SU-DHL-6 (cell line): ENCODE data around the gene FAM3C.

ENCODE experiments used
- CTCF ChIP-seq: fragments of 200-600 bp; sonication (generic); IDR thresholded peaks from one replicate; pipeline ENCODE4 v1.5.1; 2017; ENCODE audit warnings: antibody characterized with exemption, mild to moderate bottlenecking, low read length, moderate library complexity; ENCODE audit not compliant: insufficient read depth, poor library complexity, severe bottlenecking
- EZH2phosphoT487 ChIP-seq: fragments of 200-600 bp; sonication (generic), shearing (Covaris generic); conservative IDR thresholded peaks from 2 replicates; pipeline ENCODE4 v1.6.1; 2018; ENCODE audit warnings: mild to moderate bottlenecking, antibody characterized with exemption, low read length, moderate library complexity, mixed read lengths

GRCh38 chr7:121369462-121369861 lies 26.6 kb downstream of the FAM3C start:
- no peak for TF ChIP-seq CTCF
- TF ChIP-seq EZH2phosphoT487 = no peak
